COLO668 (cell line): ENCODE measurements around the gene GRAMD2B.
"Not testable (repeated sequence)": the region's sequence is repeated elsewhere in the genome, so short reads cannot be mapped to it uniquely, and the experiment has no call there.

Experiments used
- DNase-seq: peaks from one replicate; lab custom pipeline; 2025; ENCODE audit not compliant: unreplicated experiment; lab: John Stamatoyannopoulos, UW

GRAMD2B gene

DNA sequence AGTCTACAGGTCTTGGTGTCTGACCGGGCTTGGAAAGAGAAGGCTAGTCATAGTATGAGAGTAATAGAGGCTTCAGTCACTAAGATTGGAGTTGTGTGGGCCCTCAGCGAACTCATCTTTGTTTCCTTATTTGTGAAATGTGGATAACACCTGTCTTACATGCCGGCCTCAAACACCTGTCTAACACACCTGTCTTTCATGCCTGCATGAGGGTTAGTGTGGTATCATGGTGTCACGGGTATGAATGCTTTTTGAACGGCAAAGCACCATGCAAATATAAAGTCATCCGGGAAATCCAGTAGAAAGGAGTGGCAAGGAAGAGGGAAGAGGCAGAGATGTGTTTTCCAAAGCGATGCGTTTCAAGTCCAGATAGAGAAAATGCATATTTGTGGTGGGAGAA, 25.5 kb downstream of the GRAMD2B start:
- DNase-seq, result peak; percentile 61

DNA sequence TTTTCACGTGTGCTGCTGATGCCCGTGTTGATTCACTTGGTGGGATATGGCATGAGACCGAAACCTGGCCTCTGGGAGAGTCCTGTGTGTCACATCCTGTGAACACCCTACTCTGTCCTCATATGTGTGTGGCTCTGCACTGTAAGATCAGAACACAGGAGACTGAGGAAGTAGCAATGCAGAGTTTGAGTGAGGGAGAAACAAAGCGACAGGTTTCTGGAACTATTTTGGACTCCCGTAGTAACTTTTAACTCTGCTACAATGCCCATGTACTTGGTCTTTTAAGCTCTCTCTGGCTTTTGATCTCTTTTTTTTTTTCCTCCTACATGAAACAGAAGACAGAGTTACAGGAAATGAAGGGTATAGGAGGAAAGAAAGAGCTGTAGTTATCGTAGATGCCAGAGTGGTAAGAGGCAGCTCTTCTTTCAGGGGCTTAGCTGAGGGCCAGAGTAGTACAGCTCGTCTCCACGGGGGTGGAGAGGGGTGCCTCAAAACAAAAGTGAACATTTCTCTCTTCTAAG, 26.6 kb downstream of the GRAMD2B start:
- no peak for DNase-seq

DNA sequence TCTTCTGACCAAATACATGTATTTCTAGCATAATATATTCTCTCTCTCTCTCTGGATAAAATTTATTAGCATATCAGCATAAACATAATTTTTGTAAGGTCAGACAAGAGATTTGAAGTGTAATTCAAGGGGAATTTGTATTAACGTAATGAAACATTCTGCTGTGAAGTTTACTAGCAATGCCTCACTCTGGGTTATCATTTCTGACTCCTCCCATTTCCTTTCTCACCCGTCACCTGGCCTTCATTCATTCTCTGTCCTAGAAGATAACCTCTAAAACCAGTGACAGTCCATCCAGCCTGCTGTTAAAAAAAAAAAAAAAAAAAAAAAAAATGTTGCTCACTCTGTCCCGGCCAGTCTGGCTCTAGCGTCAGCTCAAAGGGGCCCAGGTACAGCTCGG, 27.1 kb downstream of the GRAMD2B start:
- no peak for DNase-seq

DNA sequence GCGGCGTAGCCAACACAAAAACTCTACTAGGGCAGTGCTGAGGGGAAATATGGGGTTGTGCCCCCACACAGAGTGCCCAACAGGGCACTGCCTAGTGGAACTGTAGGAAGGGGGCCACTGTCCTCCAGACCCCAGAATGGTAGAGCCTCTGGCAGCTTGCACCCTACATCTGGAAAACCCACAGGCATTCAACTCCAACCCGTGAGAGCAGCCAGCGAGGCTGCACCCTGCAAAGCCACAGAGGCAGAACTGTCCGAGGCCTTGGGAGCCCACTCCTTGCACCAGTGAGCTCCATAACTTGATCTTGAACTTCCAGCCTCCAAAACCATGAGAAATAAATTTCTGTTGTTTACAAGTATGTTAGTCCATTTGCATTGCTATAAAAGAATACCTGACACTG, 27.7 kb downstream of the GRAMD2B start:
- no peak for DNase-seq

DNA sequence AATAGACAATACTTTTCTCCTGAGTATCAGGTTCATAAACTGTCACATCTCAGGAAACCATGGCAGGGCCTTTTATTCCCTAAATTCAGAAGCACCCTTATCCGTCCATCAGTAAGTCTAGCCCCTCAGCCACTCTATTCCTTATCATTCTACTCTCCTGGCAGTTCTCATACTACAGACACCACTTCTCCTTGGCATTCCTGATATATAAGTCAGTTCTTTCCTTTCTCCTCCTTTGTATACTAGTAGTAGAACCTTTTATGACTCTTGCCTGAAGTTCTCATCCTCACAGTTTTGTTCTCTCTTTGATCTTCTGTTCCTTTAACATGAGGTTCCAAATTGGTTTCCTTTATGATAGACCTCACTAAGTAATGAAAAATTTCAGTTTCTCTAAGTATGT, 29.3 kb downstream of the GRAMD2B start:
- DNase-seq, result no peak

DNA sequence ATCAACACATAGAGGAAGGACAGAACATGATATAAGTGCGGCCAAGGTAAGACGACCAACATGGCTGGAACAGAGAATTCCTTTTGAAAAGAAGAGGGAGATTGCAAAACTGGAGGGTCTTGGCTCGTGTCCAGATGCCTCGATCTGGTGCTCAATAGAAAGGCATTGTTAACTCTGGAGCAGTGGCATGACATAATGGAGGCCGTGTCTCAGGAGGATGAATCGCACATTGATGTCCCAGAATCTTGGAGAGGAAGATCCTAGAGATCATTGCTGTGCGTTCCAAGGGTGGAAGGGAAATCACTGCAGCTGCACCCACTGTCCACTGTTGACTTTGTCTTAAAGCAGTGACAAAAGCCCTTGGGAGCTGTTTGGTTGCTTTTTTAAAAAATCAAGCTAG, 30.9 kb downstream of the GRAMD2B start:
- DNase-seq, result no peak

DNA sequence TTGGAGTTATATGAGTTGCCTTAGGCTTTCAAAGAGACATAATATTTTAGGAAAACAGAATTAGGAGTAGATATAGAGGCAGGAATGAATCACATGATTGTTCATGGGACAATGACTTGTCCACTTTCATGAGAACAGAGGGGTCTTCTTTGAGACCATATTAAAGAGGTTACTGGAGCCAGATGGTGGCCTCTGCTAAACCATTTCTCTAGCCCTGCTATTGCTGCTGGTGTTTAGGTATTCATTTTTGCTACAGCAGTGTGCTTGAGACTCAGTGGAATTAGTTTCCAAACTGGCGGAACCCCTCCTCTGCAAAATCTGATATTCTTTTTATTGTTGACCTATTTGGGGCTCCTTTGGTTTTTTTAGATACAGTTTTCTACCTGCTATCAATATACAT, 31.3 kb downstream of the GRAMD2B start:
- no peak for DNase-seq

DNA sequence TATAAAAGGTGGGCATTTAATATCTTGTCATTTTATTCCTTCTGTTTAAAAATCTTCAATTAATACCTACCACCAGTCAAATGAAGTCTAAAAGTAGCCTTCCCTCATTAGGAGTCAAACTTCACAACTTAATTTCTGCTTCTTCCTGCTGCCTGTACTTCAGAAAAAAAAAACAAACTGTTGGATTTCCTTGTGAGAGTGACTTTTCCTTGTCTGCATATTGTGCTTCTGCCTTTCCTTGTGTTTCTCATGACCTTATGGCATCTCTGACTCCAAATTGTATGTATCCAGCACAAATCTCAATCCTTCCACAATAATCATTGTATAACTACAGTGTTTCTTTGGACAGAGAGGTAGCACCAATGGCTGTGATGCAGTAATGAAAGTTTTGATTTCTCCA, 32.1 kb downstream of the GRAMD2B start:
- no peak for DNase-seq

DNA sequence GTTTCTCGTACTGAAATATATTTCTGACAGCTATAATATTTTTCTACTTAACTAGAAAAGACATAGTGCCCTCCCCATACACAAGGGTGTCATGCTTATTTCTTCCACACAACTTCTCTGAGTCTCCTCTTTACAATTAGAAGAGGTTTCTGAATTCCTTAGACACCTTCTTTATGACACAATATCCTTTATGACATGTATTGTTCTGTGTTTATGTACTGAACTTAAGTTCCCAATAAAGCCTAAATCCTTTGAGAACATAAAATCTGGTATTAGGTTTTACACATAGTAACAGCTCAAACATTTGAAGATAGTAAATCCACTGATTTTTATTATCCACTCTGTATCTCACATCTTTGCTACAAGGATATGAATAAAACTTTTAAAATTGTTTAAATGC, 32.5 kb downstream of the GRAMD2B start:
- DNase-seq, result no peak

DNA sequence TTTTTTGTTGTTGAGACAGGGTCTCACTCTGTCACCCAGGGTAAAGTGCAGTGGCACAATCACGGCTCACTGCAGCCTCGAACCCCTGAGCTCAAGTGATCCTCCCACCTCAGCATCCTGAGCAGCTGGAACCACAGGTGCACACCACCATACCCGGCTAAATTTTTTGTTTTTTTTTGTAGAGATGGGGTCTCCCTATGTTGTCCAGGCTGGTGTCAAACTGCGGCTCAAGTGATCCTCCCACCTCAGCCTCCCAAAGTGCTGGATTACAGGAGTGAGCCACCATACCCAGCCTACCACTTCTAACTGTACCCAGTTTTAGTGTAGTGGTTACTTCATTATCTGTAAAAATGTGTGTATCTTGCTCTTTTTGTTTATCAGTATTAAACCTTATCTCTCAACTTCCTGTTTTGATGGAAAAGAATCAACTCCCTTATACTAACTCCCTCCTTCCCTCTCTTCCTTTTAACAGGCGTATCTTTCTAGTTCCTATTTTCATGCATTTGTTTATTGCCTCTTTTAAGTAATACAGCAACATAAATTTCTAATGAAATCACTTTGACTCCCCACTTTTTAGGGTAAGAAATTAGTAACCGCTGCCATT, 33.1 kb downstream of the GRAMD2B start:
- no peak for DNase-seq

DNA sequence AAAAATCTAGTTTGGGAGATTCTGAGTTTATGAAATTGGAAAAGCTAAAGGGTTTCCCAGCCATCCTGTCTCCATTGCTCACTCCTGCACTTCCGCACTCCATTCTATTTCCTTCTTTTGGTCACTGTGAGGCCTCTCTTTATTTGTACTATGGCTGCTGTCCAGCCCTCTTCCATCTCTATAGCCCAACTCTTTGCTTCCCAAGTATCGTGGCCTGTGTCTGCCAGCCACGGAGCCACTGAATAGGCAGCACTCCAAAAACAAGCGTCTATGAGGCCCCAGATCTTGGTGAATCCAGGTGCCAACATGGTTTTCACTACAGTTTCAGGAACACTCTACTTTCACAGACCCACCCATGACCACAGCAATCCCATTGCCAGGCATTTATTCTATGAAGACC, 37.2 kb downstream of the GRAMD2B start:
- DNase-seq, result no peak

DNA sequence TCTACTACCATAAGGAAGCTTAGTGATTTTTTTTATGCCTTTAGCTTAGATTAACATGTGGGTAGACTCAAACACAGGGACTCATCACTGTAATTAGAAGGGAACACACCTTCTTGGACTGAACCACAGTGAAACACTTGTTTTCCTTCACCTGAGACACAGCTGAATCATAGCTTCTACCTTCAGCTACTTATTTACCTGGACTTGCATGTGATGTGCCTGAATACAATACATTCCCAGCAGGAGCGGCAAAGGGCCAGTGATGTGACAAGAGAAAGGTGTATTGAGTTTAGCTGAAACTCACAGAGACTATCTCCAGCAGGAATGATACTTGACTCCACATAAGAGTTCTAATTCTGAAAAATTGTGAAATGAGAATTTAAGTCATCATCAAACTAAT, 37.8 kb downstream of the GRAMD2B start:
- DNase-seq, result no peak

DNA sequence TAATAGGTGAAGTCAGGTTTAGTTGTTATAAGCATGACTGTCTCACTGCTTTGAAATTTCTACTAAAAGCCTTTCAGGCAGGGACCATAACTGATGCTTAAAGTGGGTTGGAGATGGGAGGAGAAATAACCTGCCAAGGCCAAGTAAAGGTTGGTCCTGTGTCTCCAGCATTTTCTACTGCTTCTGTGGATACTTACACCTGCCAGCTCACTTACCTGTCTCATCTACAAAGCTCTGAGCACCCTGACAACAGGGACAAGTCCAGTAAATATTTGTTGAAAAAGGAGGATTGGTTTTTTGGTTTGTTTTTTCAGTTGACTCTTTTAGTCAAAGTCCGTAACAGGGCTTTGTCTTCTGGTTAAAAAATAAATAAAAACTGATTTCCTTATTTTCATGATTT, 38.6 kb downstream of the GRAMD2B start:
- DNase-seq, result no peak

DNA sequence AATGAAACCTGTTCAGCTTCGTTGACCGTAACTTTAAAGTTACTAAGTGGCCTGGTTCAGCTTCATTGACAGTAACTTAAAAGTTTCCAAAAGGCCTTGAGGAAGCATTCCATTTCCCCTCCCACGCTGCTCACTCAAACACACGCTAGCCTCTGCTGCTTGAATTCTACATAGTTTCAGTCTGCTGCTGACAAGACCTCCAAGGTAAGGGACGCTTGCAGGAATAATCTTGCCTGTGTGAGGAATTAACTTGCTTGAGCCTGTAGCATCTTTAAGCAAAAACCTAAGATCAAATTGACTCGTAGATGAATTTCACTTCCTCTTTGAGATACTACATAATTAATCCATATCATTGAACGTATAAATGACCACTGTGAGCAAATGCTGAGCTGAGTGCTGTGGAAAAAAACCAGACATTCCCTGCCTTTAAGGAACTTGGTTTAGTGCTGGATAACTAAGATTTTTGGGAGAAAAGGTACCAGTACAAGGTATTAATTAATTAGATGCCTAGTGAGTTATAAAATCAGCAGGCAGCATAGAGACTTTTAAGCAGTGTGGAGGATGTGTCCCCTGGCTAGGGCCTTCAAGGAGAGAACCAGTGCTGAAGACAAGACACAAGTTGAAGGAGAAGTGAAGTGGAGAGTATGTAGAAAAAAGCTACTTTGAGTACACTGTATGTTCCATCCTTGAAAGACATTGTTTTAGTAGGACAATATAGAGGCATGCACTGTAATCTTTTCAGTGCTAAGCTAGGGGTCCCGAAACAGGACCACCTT, 39.2 kb downstream of the GRAMD2B start:
- DNase-seq, result no peak

DNA sequence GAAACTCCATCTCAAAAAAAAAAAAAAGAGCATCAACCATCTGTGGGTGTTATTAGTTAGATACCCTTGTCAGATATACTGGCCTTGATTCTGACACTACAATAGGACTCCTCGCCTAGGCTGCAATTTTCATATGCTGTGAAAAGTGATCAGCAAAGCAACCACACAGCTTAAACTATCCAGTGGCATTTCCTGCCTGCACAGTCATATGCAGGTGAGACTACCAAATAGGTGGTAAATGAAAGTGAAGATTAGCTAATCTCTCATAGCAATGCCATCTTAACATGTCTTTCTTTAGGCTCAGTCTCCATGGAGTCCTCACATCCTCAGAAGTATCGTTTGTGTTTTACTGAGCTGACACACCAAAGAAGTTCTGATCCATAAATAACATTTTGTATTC, 40.8 kb downstream of the GRAMD2B start:
- no peak for DNase-seq

DNA sequence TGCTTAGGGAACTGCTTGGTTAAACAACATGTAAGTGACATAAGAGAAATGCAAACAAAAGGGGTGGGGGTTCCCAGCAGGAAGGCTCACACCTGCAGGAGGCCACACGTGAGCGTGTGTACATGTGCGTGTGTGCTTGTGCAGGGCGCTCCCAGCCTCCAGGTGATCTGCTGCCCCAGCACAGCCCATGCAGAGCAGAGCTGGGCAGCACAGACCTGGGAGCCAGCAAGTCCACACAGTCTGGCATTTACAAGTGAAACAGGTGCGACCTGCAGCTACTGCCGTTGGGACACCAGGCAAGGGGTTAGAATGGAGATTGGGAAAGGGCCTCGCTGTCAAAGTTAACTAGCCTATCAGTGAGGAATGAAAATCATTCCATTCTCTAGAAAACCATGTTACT, 41.8 kb downstream of the GRAMD2B start:
- peak; percentile 86 for DNase-seq

DNA sequence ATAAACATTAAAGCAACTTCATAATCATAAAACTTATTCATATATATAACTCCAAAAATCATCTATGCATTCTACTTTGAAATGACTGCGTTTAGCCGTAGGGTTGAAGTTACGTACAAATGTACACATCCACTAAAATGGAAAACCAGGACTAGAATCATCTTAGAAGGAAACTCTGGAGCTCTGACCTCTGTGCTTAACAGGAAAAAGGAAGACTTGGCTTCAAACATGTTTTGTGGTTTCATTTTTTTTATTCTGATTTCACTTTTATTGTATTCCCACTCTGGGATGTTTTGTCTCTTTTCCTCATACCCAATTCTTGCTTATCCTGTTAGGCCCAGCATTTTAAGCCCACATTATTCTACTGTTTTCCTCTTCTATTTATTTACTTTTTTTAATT, 44.9 kb downstream of the GRAMD2B start:
- no peak for DNase-seq

DNA sequence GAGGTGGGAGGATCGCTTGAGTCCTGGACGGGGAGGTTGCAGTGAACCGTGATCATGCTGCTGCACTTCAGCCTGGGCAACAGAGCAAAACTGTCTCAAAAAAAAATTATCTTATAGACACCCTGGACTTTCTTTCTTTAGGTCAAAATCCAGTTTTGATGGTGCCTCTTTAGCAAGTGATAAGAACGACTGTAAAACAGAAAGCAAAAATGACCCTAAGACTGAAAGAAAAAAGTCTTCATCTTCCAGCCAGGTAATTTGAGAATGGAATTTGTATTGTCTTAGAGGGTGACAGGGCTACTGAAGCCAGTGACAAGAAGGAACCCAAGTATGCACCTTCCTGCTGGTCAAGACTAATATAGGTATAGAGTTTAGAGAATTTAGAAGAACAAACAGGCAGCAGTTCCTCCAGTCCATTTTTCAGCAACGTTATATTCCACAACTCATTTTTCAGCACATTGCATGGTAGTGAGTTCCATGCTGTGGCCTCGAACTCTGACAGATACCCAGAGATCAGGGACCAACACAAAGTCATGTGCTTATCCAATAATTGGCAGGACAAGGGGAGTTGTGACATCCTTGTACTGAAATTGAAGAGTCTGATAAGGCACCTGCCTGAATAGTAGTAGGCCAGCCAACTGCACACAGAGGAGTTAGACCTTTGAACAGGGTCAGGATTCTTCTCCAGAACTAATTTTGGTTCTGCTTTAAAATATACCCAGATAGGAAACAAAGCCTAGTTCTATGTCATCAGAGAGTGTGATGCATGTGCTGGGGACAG, 46.5 kb downstream of the GRAMD2B start:
- no peak for DNase-seq

DNA sequence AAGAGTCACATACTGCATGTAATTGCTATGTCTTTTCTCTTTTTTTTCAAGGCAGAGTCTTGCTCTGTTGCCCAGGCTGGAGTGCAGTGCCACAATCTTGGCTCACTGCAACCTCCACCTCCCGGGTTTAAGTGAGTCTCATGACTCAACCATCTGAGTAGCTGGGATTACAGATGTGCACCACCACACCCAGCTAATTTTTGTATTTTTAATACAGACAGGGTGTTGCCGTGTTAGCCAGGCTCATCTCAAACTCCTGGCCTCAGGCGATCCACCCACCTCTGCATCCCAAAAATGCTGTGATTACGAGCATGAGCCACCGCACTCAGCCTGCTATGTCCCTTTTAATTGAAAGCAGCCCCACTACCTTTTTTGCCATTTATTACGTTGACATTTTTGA, 47.3 kb downstream of the GRAMD2B start:
- not testable (repeated sequence) for DNase-seq

DNA sequence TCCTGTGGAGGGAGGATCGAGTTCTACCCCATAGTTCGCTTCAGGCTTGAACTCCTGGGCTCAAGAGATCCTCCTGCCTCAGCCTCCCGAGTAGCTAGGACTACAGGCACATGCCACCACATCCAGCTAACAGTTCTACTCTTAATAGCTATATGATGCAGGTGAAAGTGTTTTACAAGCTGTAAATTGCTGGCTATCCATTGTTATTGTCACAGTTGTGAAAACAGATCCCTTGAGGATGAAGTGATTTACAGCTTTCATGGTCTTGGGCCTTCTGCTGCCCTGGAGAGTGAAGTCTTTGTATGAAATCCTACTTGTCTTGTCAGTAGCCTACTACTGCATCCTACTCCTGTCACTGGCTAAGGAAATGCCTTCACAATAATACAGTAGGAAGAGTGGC, 48.0 kb downstream of the GRAMD2B start:
- no peak for DNase-seq

DNA sequence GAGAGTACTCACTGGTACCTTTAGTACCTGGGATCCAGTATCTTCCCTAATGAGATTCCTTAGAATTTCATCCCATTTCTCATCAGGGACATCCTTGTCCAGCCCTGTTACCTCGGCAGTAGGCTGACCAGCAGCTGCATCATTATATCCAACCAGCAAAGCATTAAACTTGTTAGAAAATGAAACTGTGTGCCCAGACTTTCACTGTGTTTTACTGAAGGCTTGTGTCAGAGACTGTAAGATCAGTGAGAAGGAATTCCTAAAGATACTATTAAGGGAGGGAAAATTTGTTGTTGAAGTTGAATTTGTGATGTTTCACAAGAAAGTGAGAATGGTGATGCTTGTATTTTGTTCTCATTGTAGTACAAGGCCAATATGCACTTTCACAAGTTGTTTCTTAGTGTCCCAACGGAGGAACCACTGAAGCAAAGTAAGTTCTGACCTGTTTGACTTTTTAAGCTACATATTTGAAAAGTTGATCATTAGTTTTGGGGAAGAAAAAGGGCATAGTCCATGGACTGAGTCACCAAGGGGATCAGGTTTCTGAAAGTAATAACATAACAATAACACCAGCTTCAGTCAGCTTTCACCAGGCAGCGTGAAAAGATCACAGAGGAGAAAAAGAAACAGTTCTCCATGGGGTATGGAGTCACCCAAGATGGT, 48.8 kb downstream of the GRAMD2B start:
- DNase-seq, result no peak

DNA sequence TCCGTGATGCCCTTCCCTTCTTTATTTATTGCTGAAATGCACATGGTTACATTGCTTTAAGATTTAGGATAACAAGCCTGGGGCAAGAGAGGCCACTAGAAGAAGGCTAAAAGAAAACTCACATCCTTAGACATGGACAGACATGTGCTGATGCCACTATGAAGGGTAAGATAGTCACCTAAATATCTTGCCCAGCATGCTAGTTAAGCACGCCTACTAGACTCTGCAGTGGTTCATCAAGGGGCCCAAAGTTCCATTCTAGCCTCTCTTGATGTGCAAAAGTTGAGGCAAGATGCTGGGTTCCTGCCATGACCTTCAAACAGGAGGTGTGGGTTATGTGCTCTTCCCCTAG, 49.3 kb downstream of the GRAMD2B start:
- no peak for DNase-seq
